ENCODE measurements around the gene IFT20.

Gene IFT20

GRCh38 chr17:28327031-28327607 is 8.2 kb downstream of the IFT20 start:
- TF ChIP-seq ZBTB10 (tag by site-specific recombination; IDR thresholded peaks at IDR 0.05) (no peak), IKZF3 (tag by site-specific recombination; IDR thresholded peaks at IDR 0.05) (no peak), ZSCAN30 (tag by site-specific recombination; IDR thresholded peaks at IDR 0.05) (no peak)
- H3K9me3 ChIP-seq (ENCODE audit: control insufficient read depth, insufficient read depth, low read depth, low read length) = no peaks in the 10 kb centered on the region
- ChIA-PET CTCF (interaction anchor here (0.6 to 1.7 kb wide), 7 partner anchors 53 to 907 kb away, joined by 3 to 5 read pairs (median 3); no protein-coding TSS in a partner anchor), POLR2A (no interaction called here)
- no peak overlapping the region for H3K27ac ChIP-seq (ENCODE audit: extremely low read depth, low read depth, low read length)
- H3K4me3 ChIP-seq (ENCODE audit: low read depth, low read length) = no peak overlapping the region
- peaks cover 41 to 65% of the 10 kb centered on the region in 2 experiments for H3K36me3 ChIP-seq (ENCODE audit: control insufficient read depth in 2 of 2, insufficient read depth in 1 of 2, low read length in 2 of 2)
- H3K4me1 ChIP-seq (ENCODE audit: control insufficient read depth, insufficient read depth, low read length) = peaks cover 5% of the 10 kb centered on the region; the same call in 1 of the 2 replicates

- POLR2A ChIA-PET = interaction anchor here (0.7 to 2.5 kb wide), 2 partner anchors 9 to 44 kb away, joined by 3 to 17 read pairs; partner anchors contain the start of genes IFT20 and TNFAIP1
- peaks cover 41 to 60% of the 10 kb centered on the region in 2 experiments for H3K36me3 ChIP-seq (ENCODE audit: control insufficient read depth in 2 of 2, insufficient read depth in 1 of 2, low read length in 2 of 2)
Measured at GRCh38 chr17:28326114-28326513, 9.2 kb downstream of the IFT20 start.

GRCh38 chr17:28325211-28325610 is 10.1 kb downstream of the IFT20 start:
- Histone ChIP-seq H3K36me3 (ENCODE audit: control insufficient read depth in 2 of 2, insufficient read depth in 1 of 2, low read length in 2 of 2) (peaks cover 41 to 58% of the 10 kb centered on the region in 2 experiments), H3K9me3 (ENCODE audit: control insufficient read depth, insufficient read depth, low read depth, low read length) (no peaks in the 10 kb centered on the region), H3K4me1 (ENCODE audit: control insufficient read depth, insufficient read depth, low read length) (peaks cover 11% of the 10 kb centered on the region; the same call in 1 of the 2 replicates), H3K4me3 (ENCODE audit: low read depth, low read length) (no peak overlapping the region), H3K27ac (ENCODE audit: extremely low read depth, low read depth, low read length) (no peak overlapping the region)
- TF ChIP-seq ZNF510 (tag by site-specific recombination; IDR thresholded peaks at IDR 0.05; ENCODE audit: insufficient replicate concordance) (no peak), ZNF580 (tag by site-specific recombination; IDR thresholded peaks at IDR 0.05) (no peak), ZNF404 (tag by site-specific recombination; IDR thresholded peaks at IDR 0.05) (no peak), ZNF175 (tag by site-specific recombination; IDR thresholded peaks at IDR 0.05) (no peak), SP2 (tag by site-specific recombination; IDR thresholded peaks at IDR 0.05) (no peak), ZNF157 (tag by site-specific recombination; IDR thresholded peaks at IDR 0.05) (no peak), GLIS1 (tag by site-specific recombination; IDR thresholded peaks at IDR 0.05) (no peak), ZNF530 (tag by site-specific recombination; IDR thresholded peaks at IDR 0.05; ENCODE audit: low read depth) (no peak)
- ChIA-PET POLR2A (interaction anchor here (2.5 kb wide), 1 partner anchor 10 kb away, joined by 17 read pairs; the partner anchor contains the start of genes IFT20 and TNFAIP1), CTCF (interaction anchor here (1.6 kb wide), 1 partner anchor 10 kb away, joined by 8 read pairs; the partner anchor contains the start of genes IFT20 and TNFAIP1)

More at GRCh38 chr17:28326114-28326513, 9.2 kb downstream of the IFT20 start:
- Histone ChIP-seq H3K4me3 (ENCODE audit: low read depth, low read length) (no peak overlapping the region), H3K27ac (ENCODE audit: extremely low read depth, low read depth, low read length) (no peak overlapping the region), H3K9me3 (ENCODE audit: control insufficient read depth, insufficient read depth, low read depth, low read length) (no peaks in the 10 kb centered on the region), H3K4me1 (ENCODE audit: control insufficient read depth, insufficient read depth, low read length) (peaks cover 9% of the 10 kb centered on the region; the same call in 1 of the 2 replicates)
- TF ChIP-seq ZNF707 (tag by site-specific recombination; IDR thresholded peaks at IDR 0.05) = no peak
- TF ChIP-seq ZBTB44 (tag by site-specific recombination; IDR thresholded peaks at IDR 0.05) = no peak
- no peak for TF ChIP-seq ZFHX2 (tag by site-specific recombination; conservative IDR thresholded peaks at IDR 0.05)
- no peak for TF ChIP-seq ZNF610 (tag by site-specific recombination; IDR thresholded peaks at IDR 0.05; ENCODE audit: borderline replicate concordance)
- TF ChIP-seq ZNF214 (tag by site-specific recombination; IDR thresholded peaks at IDR 0.05; ENCODE audit: borderline replicate concordance) = no peak
- TF ChIP-seq ZNF558 (tag by site-specific recombination; IDR thresholded peaks at IDR 0.05) = no peak
- no peak for TF ChIP-seq ZNF660 (tag by site-specific recombination; IDR thresholded peaks at IDR 0.05)
- TF ChIP-seq ZNF510 (tag by site-specific recombination; IDR thresholded peaks at IDR 0.05; ENCODE audit: insufficient replicate concordance) = no peak
- TF ChIP-seq OSR2 (tag by site-specific recombination; IDR thresholded peaks at IDR 0.05) = no peak
- no peak for TF ChIP-seq ZNF175 (tag by site-specific recombination; IDR thresholded peaks at IDR 0.05)
- no peak for TF ChIP-seq ZSCAN18 (tag by site-specific recombination; IDR thresholded peaks at IDR 0.05)
- no peak for TF ChIP-seq ZNF629 (tag by site-specific recombination; IDR thresholded peaks at IDR 0.05)
- no peak for TF ChIP-seq ZNF792 (tag by site-specific recombination; IDR thresholded peaks at IDR 0.05)
- CTCF ChIA-PET = interaction anchor here (0.6 to 1.7 kb wide), 6 partner anchors 9 to 906 kb away, joined by 3 to 8 read pairs (median 3); partner anchors contain the start of genes IFT20 and TNFAIP1

Data from HEK293 (cell line).